Spleen (tissue), 7 donors: ENCODE data around the gene RAD9B.

Source experiments
- POLR2AphosphoS5 ChIP-seq, 3 donors: sonication (generic); formaldehyde crosslinking; IDR thresholded peaks; one replicate each; pipeline ENCODE4 v1.5.1; 2017; ENCODE audit warnings: antibody characterized with exemption in 3 of 3
- TF ChIP-seq, protein P1 (sequence below), 11 experiments: fragments of 200-600 bp in 7 of 11; fragments of 450-650 bp in 4 of 11; sonication (generic) in 4 of 11; IDR thresholded peaks in 8 of 11; conservative IDR thresholded peaks in 3 of 11; 1 replicate in 7 of 11; 2 replicates in 4 of 11; pipeline versions ENCODE4 v1.4.0 to v1.8.0; 2016 to 2021; ENCODE audit warnings: antibody characterized with exemption in 11 of 11, inconsistent platforms in 4 of 11, mild to moderate bottlenecking in 1 of 11
- donor health status: DM: no; HTN: no; CAD: no; lungs with moderate emphysema.
- donor health status: DM: no; HTN: no; CAD: no.
- donor health status: DM: no; HTN: no; CAD: no.

DNA sequence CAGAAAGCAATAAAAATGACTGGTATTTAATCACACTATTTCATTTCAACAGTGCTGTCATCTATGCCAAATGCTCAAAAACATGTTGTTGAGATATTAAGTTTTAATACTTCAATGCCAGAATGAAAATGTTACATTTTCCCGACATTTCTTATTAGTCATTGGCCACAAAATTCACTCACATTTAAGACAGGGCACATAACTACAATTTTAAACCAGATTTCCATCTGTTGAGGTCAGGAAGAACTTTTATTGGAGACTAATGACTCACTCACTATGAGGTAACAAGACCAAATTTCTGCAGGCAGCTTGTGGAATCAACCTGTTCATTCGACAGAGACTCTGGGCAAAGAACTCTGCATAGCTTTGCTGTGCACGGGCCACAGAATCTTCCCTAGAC lies 44.2 kb downstream of the RAD9B start:
- no peak for TF ChIP-seq POLR2AphosphoS5 (IDR thresholded peaks at IDR 0.05)
- TF ChIP-seq, protein P1, sequence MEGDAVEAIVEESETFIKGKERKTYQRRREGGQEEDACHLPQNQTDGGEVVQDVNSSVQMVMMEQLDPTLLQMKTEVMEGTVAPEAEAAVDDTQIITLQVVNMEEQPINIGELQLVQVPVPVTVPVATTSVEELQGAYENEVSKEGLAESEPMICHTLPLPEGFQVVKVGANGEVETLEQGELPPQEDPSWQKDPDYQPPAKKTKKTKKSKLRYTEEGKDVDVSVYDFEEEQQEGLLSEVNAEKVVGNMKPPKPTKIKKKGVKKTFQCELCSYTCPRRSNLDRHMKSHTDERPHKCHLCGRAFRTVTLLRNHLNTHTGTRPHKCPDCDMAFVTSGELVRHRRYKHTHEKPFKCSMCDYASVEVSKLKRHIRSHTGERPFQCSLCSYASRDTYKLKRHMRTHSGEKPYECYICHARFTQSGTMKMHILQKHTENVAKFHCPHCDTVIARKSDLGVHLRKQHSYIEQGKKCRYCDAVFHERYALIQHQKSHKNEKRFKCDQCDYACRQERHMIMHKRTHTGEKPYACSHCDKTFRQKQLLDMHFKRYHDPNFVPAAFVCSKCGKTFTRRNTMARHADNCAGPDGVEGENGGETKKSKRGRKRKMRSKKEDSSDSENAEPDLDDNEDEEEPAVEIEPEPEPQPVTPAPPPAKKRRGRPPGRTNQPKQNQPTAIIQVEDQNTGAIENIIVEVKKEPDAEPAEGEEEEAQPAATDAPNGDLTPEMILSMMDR (IDR thresholded peaks at IDR 0.05 in 8 of 11, conservative IDR thresholded peaks at IDR 0.05 in 3 of 11), result no peak
